T-helper 2 cell treated with Interferon-gamma antibody and Interleukin-4, amounts not matched to agents 5 μg/mL and 100 μg/mL, for 36 hours (primary cell): ENCODE measurements around the gene NTHL1.

Experiments
- DNase-seq: peaks from one replicate; pipeline ENCODE4 v3.0.0; 2021; ENCODE audit warnings: low spot score
- H3K27ac Mint-ChIP-seq: one replicate; pipeline ENCODE4 v1.8.0; 2021; ENCODE audit warnings: mild to moderate bottlenecking, mixed read lengths
- H3K27me3 Mint-ChIP-seq: one replicate; pipeline ENCODE4 v1.8.0; 2021; ENCODE audit warnings: low read depth, mixed read lengths
- H3K36me3 Mint-ChIP-seq: one replicate; pipeline ENCODE4 v1.8.0; 2021; ENCODE audit warnings: low read depth, mixed read lengths
- H3K4me1 Mint-ChIP-seq: one replicate; pipeline ENCODE4 v1.8.0; 2021; ENCODE audit warnings: low read depth, mixed read lengths
- H3K4me3 Mint-ChIP-seq: one replicate; pipeline ENCODE4 v1.8.0; 2022; ENCODE audit warnings: mild to moderate bottlenecking, moderate library complexity, mixed read lengths
- H3K9me3 Mint-ChIP-seq: one replicate; pipeline ENCODE4 v1.8.0; 2021; ENCODE audit warnings: mixed read lengths

NTHL1 gene

DNA sequence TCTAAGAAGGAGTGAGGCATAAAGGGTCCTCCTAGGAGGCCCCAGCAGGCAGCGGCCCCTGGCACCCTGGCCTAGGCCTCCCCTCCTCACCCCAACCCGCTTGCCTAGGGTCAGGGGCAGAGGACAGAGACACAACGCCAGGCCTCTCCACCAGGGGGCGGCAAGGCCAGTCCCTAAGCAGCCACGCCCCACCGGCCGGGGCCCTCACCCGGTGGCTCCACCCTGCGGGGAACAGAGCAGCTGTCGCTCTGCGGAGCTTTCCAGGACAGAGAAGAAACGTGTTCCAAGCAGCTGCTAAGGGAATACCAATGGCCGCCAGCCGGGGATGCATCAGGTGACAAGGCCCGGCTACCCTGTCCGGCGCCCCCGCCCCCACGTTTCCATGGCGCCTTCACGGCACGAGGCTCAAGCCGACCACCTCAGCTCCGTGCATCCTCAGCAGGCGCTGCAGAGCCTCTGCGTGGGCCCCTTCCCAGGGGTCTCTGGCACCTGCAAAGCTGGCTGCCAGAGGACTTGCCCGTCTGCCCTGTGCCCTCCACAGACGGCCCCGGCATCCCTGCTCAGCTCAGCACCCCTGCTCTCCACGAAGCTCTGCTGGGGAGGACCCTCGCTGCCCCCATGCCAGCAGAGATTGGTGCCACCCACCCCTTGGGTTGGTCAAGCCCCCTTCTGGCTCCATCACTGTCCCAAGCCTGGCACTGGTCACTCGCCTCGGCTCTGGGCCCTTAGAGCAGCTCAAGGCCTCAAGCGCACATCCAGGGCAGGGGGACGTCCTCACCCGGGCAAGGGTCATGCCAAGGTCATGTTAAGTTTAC is 43.6 kb downstream of the NTHL1 start:
- Mint-ChIP-seq H3K4me1 (peaks cover 26% of the 10 kb centered on the region), H3K9me3 (no peaks in the 10 kb centered on the region), H3K27ac (no peak overlapping the region), H3K27me3 (no peaks in the 10 kb centered on the region), H3K4me3 (no peak overlapping the region), H3K36me3 (peaks cover 19% of the 10 kb centered on the region)
- DNase-seq: peak; percentile 84

DNA sequence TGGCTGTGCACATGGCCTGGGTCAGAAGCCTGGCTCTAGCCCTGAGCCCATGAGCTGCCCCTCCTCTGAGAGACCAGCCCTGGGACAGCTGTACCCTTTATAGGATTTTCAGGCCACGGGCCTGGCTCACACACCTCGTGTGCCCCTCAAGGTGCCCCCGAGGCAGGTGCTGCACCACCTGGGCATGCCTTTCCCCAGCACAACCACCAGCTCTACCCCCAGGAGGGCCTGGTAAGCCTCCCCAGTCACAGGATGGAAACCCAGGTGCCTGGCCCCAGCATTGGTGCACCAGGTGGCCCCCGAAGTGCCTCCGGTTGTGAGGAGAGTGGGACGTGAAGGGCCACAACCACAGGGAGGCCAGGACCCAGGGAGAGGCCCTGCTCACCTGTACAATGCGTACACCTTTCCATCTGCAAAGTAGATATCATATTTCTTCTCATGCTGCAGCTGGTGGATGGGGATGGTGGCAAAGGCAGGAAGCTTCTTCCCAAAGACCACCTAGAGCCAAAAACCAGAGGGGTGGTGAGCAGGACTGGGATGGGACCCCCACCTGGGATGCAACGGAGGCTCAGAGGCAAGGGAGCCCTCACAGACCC is 44.3 kb downstream of the NTHL1 start:
- peaks cover 16% of the 10 kb centered on the region for H3K36me3 Mint-ChIP-seq
- H3K27me3 Mint-ChIP-seq: no peaks in the 10 kb centered on the region
- no peak overlapping the region for H3K27ac Mint-ChIP-seq
- no peak overlapping the region for H3K4me3 Mint-ChIP-seq
- no peaks in the 10 kb centered on the region for H3K9me3 Mint-ChIP-seq
- H3K4me1 Mint-ChIP-seq: peaks cover 21% of the 10 kb centered on the region
- no peak for DNase-seq

DNA sequence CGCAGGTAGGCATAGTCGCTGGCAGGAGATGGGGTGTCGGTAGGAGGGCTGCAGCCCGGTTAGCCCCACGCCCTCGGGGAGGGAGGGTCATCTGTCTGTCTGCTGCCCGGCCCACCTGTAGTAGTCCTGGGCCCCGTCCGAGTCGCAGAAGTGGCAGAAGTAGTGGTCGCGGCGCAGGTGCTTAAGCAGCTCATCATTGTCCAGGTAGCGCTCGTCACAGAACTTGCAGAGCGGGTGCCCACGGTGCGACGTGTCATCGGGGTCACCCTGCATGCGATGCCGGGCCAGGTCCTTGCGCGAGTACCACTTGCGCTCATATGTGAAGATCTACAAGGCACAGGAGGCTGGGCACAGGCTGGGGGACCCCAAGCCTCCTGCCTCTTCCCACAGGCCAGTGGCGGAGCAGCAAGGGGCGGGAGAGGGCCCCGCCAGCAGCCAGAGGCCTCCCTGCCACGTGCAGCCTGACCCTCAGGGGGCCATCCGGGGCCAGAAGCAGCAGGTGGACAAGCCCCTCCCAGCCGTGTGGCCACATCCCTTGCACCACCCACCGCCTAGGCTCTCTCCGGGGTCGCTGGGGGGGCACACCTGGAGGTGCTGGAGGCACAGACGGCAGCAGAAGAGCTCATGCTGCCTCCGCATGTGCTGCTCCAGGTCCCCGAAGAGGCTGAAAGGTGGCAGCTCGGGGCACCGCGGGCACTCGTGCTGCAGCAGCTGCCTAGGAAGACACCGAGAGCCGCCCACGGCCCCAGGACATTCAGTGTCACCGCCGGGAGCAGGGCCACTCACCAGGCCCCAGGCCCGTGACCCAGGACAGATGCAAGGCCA is 45.0 kb downstream of the NTHL1 start:
- Mint-ChIP-seq H3K4me1 (peaks cover 14% of the 10 kb centered on the region), H3K36me3 (peaks cover 17% of the 10 kb centered on the region), H3K27me3 (no peaks in the 10 kb centered on the region), H3K27ac (no peak overlapping the region), H3K9me3 (no peaks in the 10 kb centered on the region), H3K4me3 (no peak overlapping the region)
- DNase-seq: no peak

DNA sequence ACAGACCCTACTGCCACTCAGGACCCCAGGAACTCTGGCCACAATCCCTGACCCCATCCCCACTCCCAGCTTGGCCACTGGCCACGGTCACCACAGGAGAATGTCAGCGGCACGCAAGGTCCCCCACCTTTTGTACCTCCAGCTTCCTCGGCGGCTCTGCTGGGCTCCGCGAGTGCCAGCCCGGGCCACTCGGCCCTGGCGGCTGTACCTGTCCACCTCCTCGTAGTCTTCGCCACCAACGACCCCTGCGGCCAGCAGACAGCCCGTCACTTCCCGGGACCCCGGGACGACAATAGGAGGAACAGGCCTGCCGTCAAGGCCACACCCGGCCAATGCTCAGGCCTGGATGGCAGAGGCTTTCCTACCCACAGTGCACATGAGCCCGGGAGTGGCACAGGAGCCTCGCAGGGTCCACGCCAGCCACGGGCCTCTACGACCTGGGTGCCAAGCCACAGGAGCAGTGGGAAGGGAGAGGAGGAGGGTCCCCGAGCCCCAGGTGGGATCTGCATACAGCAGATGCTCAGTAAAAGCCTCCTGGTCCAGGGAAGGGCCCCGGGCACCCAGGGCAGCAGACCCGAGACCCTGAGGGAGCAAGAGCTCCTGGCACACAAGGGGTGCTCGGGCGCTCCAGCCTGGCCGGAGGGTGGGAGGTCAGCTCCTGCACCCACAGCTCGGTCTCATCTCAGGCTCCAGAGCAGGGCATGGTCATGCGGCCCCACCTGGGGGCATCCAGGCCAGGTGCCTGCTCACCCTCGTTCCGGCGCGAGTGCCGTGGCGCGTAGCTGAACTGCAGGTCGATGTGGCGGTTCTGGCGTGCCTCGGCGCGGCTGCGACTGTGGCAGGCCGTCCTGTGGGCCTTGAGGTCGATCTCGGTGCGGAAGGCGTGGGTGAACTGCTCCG is 45.9 kb downstream of the NTHL1 start:
- Mint-ChIP-seq H3K4me1 (peaks cover 9% of the 10 kb centered on the region), H3K4me3 (no peak overlapping the region), H3K27me3 (no peaks in the 10 kb centered on the region), H3K36me3 (peaks cover 19% of the 10 kb centered on the region), H3K9me3 (no peaks in the 10 kb centered on the region), H3K27ac (no peak overlapping the region)
- DNase-seq: no peak

DNA sequence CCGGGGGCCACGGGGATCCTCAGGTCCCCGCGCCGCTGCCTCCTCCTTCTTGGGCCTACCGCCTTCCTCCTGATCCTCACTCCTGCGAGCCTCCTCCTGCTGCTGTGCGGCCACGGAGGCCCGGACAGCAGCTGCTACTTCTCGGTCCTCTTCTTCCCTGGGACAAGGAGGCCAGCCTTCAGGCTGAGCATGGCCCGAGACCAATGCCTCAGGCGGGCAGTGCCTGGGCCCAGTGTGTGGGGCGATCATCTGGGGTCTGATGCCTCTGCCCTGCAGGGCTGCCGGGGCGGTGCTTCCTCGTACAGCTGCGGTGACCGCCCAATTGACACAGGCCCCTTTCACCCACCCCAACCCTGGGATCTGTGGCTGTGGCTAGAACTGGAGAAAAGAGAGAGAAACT is 46.6 kb downstream of the NTHL1 start:
- no peaks in the 10 kb centered on the region for H3K27me3 Mint-ChIP-seq
- no peak for DNase-seq
- H3K4me1 Mint-ChIP-seq: peaks cover 6% of the 10 kb centered on the region
- H3K4me3 Mint-ChIP-seq: no peak overlapping the region
- H3K36me3 Mint-ChIP-seq: peaks cover 16% of the 10 kb centered on the region
- no peak overlapping the region for H3K27ac Mint-ChIP-seq
- H3K9me3 Mint-ChIP-seq: no peaks in the 10 kb centered on the region

DNA sequence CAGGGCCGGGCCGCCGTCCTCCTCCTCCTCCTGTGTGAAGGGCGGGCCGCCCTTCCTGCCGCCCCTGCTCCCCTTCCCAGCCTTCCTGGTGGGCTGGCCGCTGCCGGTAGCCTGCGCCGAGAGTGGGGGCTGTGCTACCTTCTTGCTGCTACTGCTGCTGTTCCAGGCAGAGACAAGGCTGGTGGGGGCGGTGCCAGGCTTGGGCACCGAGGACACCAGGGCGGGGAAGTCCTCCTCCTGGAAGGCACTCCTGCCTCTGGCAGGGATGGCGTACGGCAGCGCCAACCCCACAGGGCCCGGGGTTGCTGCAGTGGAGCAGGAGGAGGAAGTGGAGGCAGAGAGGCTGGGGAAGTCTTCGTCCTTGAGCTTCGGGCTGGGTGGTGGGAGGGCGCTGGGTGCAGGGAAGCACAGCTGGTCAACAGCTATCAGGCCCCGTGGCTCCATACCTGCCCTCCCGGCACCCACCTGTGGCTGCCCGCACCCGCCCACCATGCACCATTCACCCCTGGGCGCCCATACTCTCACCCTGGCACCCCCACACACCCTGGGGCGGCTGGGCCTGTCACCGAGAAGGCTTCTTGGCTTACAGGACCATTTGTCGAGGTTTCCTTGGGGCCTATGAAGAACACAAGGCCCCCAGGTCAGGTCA is 47.6 kb downstream of the NTHL1 start:
- no peak overlapping the region for H3K27ac Mint-ChIP-seq
- H3K4me1 Mint-ChIP-seq: peaks cover 6% of the 10 kb centered on the region
- H3K4me3 Mint-ChIP-seq: no peak overlapping the region
- H3K9me3 Mint-ChIP-seq: no peaks in the 10 kb centered on the region
- no peak for DNase-seq
- H3K27me3 Mint-ChIP-seq: no peaks in the 10 kb centered on the region
- peaks cover 17% of the 10 kb centered on the region for H3K36me3 Mint-ChIP-seq

DNA sequence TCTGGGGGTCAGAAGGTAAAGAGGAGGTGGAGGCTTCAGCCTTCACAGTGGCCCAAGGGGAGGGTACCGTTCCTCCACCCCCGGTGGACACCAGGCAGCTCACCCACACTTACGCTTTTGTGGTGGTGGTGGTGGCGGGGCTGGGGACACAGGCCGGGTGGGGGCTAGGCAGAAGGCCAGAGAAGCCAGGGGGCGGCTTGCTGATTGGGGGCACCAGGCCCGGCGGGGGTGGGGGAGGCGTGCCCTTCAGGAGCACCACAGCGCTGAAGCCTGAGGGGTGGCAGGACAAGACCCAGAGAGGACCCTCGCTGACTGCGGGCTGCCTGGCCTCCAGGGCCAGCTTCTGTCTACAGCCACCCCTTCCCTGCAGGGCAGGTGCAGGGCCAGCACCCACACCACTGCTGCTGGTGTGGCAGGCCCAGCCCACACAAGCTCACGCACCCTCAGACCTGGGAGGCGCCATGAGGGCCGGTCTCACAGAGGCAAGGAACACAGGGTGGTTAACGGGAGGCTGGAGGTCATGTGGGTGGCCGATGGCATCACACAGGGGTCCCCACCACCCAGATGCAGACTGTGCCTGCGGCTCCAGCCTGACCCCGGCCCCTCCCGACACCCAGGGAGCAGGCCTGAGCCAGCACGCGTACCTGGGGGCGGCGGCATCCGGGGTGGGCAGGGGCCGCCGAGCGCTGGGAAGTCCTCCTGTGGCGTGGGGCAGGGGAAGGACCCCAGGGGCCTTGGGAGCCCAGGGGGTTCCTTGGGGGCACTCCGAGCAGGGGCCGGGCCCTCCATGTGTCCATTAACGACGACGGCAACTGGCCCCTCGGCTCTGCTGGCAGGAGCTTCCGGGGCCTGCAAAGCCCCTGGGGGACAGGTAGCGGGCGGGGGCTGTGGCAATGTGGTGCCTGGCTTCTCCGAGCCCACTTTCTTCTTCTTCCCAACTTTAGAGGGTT is 48.5 kb downstream of the NTHL1 start:
- Mint-ChIP-seq H3K36me3 (peaks cover 17% of the 10 kb centered on the region), H3K4me1 (peaks cover 3% of the 10 kb centered on the region), H3K9me3 (no peaks in the 10 kb centered on the region), H3K27ac (no peak overlapping the region), H3K27me3 (no peaks in the 10 kb centered on the region), H3K4me3 (no peak overlapping the region)
- no peak for DNase-seq

DNA sequence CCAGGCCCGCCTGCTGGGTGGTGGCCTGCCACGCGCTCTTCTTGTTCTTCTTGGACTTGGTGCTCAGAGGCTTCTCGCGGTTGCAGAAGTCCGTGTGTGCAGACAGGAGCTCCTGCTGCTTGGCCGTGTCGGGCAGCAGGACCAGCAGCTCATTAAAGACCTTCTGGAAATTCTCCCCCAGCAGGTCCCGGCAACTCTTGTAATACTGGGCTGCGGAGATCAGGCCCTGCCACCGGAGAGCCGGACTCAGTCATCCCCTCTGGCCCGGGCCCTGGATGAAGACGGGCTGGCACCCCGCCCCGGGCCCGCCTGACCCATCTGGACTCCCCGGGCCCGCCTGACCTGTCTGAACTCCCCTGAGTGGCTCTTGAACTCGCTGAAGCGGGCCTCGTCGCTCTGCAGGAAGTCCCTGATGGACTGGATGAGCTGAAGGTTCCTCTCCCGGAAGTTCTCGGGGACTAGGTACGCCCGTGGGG is 49.2 kb downstream of the NTHL1 start:
- Mint-ChIP-seq H3K36me3 (peaks cover 17% of the 10 kb centered on the region), H3K9me3 (no peaks in the 10 kb centered on the region), H3K4me3 (no peak overlapping the region), H3K27ac (no peak overlapping the region), H3K4me1 (no peaks in the 10 kb centered on the region), H3K27me3 (no peaks in the 10 kb centered on the region)
- DNase-seq: no peak

DNA sequence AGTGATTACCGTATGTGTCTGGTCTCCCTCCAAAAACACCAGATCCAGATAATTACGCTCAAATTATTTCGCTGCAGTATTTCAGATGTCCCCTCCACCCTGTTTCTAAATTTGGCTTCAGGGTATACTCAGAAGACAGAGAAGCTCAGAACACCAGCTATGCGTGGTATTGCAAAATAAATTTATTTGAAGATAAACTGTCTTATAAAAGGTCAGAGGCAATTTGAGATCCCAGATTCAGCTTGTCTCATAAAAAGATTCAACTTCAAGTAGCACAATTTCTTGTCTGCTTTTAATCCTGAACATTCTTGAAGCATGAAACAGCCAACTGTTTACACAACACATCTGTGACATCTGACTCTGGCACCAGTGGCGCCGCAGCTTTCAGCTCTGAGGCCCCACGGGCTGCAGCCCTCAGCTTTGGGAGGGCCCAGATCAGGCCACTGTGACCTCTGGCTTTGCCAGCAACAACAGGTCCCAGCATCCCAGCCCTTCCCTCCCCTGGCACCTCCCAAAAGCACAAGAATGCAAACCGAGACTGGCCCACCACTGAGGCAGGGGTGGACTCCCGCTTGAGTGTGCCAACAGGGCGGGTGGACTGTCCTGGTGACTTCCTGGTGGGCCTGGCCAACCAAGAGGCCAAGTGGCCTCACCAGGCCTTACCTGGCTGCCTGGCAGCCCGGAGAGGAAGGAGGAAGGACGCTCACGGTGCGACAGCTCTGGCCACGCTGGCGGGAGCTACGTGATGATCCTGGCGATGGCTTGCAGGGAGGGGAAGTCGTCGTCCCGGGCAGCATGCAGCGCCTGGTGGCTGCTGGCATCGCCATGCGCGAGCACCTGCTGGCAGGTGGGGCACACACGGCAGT is 49.9 kb downstream of the NTHL1 start:
- DNase-seq: no peak
- Mint-ChIP-seq H3K9me3 (no peaks in the 10 kb centered on the region), H3K27ac (no peak overlapping the region), H3K4me3 (no peak overlapping the region), H3K4me1 (no peaks in the 10 kb centered on the region), H3K27me3 (no peaks in the 10 kb centered on the region), H3K36me3 (peaks cover 17% of the 10 kb centered on the region)

DNA sequence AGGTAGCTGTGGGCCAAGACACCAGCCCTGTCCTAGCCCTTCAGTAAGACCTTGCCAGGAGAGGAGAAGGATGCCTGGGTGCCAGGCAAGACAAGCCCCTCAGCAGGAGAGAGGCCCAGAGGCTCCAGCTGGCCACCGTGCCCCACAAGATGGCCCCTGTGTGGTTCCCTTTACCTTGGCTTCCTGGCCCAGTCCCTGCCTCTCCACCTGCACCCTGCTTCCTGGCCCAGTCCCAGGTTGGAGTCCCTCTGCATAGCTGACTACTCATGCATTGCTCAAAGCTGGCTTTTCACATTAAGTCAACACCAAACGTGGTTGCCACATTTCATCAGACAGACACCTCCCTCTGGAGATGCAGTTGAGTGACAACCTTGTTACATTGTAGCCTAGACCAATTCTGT is 53.9 kb downstream of the NTHL1 start:
- DNase-seq: peak; percentile 27
- Mint-ChIP-seq H3K27ac (peak overlapping the region; percentile 32), H3K36me3 (peaks cover 7% of the 10 kb centered on the region), H3K27me3 (peaks cover 8% of the 10 kb centered on the region), H3K4me3 (no peak overlapping the region), H3K4me1 (peaks cover 9% of the 10 kb centered on the region), H3K9me3 (no peaks in the 10 kb centered on the region)

DNA sequence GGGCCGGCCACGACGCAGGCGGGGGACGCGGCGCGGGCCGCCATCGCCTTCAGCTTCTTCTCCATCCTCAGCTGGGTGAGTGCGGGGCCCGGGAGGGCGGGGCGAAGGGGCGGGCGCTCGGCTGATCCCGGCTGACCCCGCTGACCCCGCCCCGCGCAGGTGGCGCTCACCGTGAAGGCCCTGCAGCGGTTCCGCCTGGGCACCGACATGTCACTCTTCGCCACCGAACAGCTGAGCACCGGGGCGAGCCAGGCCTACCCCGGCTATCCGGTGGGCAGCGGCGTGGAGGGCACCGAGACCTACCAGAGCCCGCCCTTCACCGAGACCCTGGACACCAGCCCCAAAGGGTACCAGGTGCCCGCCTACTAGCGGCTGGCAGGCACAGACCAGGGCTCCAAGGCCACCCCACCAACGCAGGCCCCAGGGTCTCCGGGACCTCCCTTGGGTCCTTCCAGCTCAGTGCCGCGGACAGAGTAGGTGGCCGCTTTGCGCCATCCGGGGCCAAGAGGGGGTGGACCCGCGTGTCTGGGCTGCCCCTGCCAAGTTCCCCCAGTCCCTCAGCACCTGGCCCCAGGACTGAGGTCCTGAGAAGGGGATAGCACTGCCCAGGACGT is 54.8 kb downstream of the NTHL1 start:
- Mint-ChIP-seq H3K36me3 (peaks cover 5% of the 10 kb centered on the region), H3K4me1 (peaks cover 9% of the 10 kb centered on the region), H3K27ac (no peak overlapping the region), H3K9me3 (no peaks in the 10 kb centered on the region), H3K27me3 (peaks cover 11% of the 10 kb centered on the region), H3K4me3 (no peak overlapping the region)
- DNase-seq: no peak
